Pancreas (tissue), 10 donors: Measurements from ENCODE around the gene SMURF1. TPM values are rescaled to one million over a fixed set of nuclear protein-coding genes. Genes with fewer than 3 reads are reported as not detected.

ENCODE experiments used
- ATAC-seq, 4 donors: fragments of 200-7000 bp; cut with Tn5 transposase; one replicate each; pipeline versions ENCODE4 v1.8.0 to v1.9.1; 2020; ENCODE audit warnings: mild to moderate bottlenecking in 4 of 4, moderate library complexity in 4 of 4
- DNase-seq, 6 donors: peaks; one replicate each; pipeline ENCODE4 v3.0.0-alpha.2; 2020
- FAIRE-seq: peaks from 2 replicates; lab custom pipeline; 2012; peaks lifted over from hg19 to GRCh38; lab: Jason Lieb, UNC
- H3K27ac ChIP-seq, 4 donors: fragments of 200-600 bp; sonication (generic); 1 replicate in 3 of 4; 2 replicates in 1 of 4; pipeline versions ENCODE4 v1.5.0 to v1.8.0; 2020
- H3K27me3 ChIP-seq, 4 donors: fragments of 200-600 bp; one replicate each; pipeline ENCODE4 v1.8.0; 2021
- H3K36me3 ChIP-seq, 3 donors: fragments of 200-600 bp; sonication (generic) in 1 of 3; one replicate each; pipeline versions ENCODE4 v1.5.0 to v1.8.0; 2020 to 2021
- H3K4me1 ChIP-seq, 3 donors: fragments of 200-600 bp; one replicate each; pipeline ENCODE4 v1.8.0; 2021
- H3K4me3 ChIP-seq, 4 donors: fragments of 200-600 bp; sonication (generic) in 2 of 4; one replicate each; pipeline versions ENCODE4 v1.5.0 to v1.8.0; 2020 to 2021
- H3K9me3 ChIP-seq, 4 donors: fragments of 200-600 bp; one replicate each; pipeline ENCODE4 v1.8.0; 2021
- CTCF ChIP-seq, 4 donors: fragments of 200-600 bp; sonication (generic) in 3 of 4; IDR thresholded peaks; one replicate each; pipeline versions ENCODE4 v1.5.0 to v1.8.0; 2021; ENCODE audit warnings: antibody characterized with exemption in 4 of 4
- WGBS, 2 donors: extraction: QIAGEN DNeasy Blood & Tissue Kit; methylation state at CpG; one replicate each; pipeline ENCODE4 v1.1.7; 2013; 5-methylcytosine and 5-hydroxymethylcytosine counted together
- intact Hi-C, 3 donors: fragments of 100-400 bp; cut with DNase I; formaldehyde crosslinking; loops; one replicate each; pipeline versions ENCODE4 v1.11.1 to v1.14.2; 2022
- polyA plus RNA-seq, 2 donors: library from polyadenylated mRNA; stranded (reverse); fragments of 200-250 nt; gene quantifications; one replicate each; pipeline ENCODE4 v1.2.3, GENCODE V29; 2013
- total RNA-seq, 6 donors: library from RNA; stranded (reverse); fragmentation: NEBNext Ultra II Directional in 4 of 6; extraction: Animal tissue kit (Norgen Biotek cat#: 25700) in 4 of 6; gene quantifications; one replicate each; pipeline versions ENCODE4 v1.2.1 to v1.2.4, GENCODE V29; 2021 to 2023
- donor health status: healthy with polysubstance abuse.
- donor health status: DM: no; HTN: no; CAD: no; lungs with moderate emphysema.
- donor health status: DM: no; HTN: no; CAD: no.
- donor health status: control.
- donor health status: control.
- donor health status: Bipolar disorder and iron deficiency.
- donor health status: DM: yes; HTN: yes; CAD: no.
- donor health status: DM: no; HTN: no; CAD: no.
- donor health status: DM: no; HTN: no; CAD: no.
- donor health status: DM: yes; HTN: yes; CAD: no.

SMURF1 gene
- total and polyA plus RNA-seq, 8 donors = 7.6 to 22.7 (median 14.1) TPM

- intact Hi-C loops = no loop called here
- H3K27ac ChIP-seq = no peak overlapping the region
Observed at GRCh38 chr7:99118077-99118476, 25.8 kb downstream of the SMURF1 start.

GRCh38 chr7:99116144-99116543 lies 27.8 kb downstream of the SMURF1 start:
- H3K9me3 ChIP-seq = no peaks in the 10 kb centered on the region
- DNase-seq = no peak
- TF ChIP-seq CTCF (IDR thresholded peaks at IDR 0.05) = no peak
- no peaks in the 10 kb centered on the region for H3K36me3 ChIP-seq
- WGBS, 2 donors = 91 to 97% methylated on average over 1 of the region's 1 CpG
- no peaks in the 10 kb centered on the region for H3K27me3 ChIP-seq
- no peak overlapping the region for H3K4me3 ChIP-seq
- no peak for FAIRE-seq
- intact Hi-C loops = no loop called here
- H3K27ac ChIP-seq = no peak overlapping the region
- no peak for ATAC-seq
- H3K4me1 ChIP-seq = peaks cover 0 to 18% (median 16%) of the 10 kb centered on the region in 3 donors

More at GRCh38 chr7:99118077-99118476, 25.8 kb downstream of the SMURF1 start:
- WGBS, 2 donors = 77% methylated on average over 2 of the region's 2 CpGs
- H3K9me3 ChIP-seq = no peaks in the 10 kb centered on the region
- DNase-seq (no peak), FAIRE-seq (no peak), ATAC-seq (no peak)
- H3K36me3 ChIP-seq = no peaks in the 10 kb centered on the region
- H3K4me3 ChIP-seq = no peak overlapping the region
- no peak for TF ChIP-seq CTCF (IDR thresholded peaks at IDR 0.05)
- peaks cover 0 to 5% (median 4%) of the 10 kb centered on the region in 3 donors for H3K4me1 ChIP-seq
- H3K27me3 ChIP-seq = no peaks in the 10 kb centered on the region

GRCh38 chr7:99115379-99115778 lies 28.5 kb downstream of the SMURF1 start:
- no peak for TF ChIP-seq CTCF (IDR thresholded peaks at IDR 0.05)
- Histone ChIP-seq H3K4me1 (peaks cover 0 to 18% (median 16%) of the 10 kb centered on the region in 3 donors), H3K36me3 (no peaks in the 10 kb centered on the region), H3K27ac (no peak overlapping the region), H3K9me3 (no peaks in the 10 kb centered on the region), H3K27me3 (no peaks in the 10 kb centered on the region), H3K4me3 (no peak overlapping the region)
- WGBS, 2 donors = 100% methylated on average over 1 of the region's 1 CpG
- FAIRE-seq = no peak
- DNase-seq = no peak
- intact Hi-C loops = no loop called here
- ATAC-seq = no peak

GRCh38 chr7:99112979-99113378 lies 30.9 kb downstream of the SMURF1 start:
- intact Hi-C loops = no loop called here
- DNase-seq = no peak
- H3K4me1 ChIP-seq = peaks cover 13 to 33% (median 25%) of the 10 kb centered on the region in 3 donors
- TF ChIP-seq CTCF (IDR thresholded peaks at IDR 0.05) = no peak
- no peak overlapping the region for H3K4me3 ChIP-seq
- H3K9me3 ChIP-seq = no peaks in the 10 kb centered on the region
- H3K36me3 ChIP-seq = no peaks in the 10 kb centered on the region
- no peak for ATAC-seq
- no peaks in the 10 kb centered on the region for H3K27me3 ChIP-seq
- FAIRE-seq = no peak
- no peak overlapping the region for H3K27ac ChIP-seq
- WGBS, 2 donors = 98 to 100% methylated on average over 1 of the region's 1 CpG

GRCh38 chr7:99112097-99112496 lies 31.8 kb downstream of the SMURF1 start:
- Histone ChIP-seq H3K36me3 (no peaks in the 10 kb centered on the region), H3K27ac (no peak overlapping the region), H3K9me3 (no peaks in the 10 kb centered on the region), H3K4me3 (no peak overlapping the region), H3K4me1 (peaks cover 19 to 40% (median 29%) of the 10 kb centered on the region in 3 donors), H3K27me3 (no peaks in the 10 kb centered on the region)
- WGBS, 2 donors = 63 to 70% methylated on average over 2 of the region's 2 CpGs
- ATAC-seq = peak in 3 of 4 donors; percentile 41 to 66 (median 57)
- DNase-seq = no peak
- TF ChIP-seq CTCF (IDR thresholded peaks at IDR 0.05) = no peak
- no peak for FAIRE-seq
- intact Hi-C loops = no loop called here
